ENCODE results near the gene GPR87.

Gene GPR87

GRCh38 chr3:151316267-151316991, at the start of gene GPR87:
Gene GPR87, minus strand, starts transcription at chr3:151316820. Its CDS starts 16,720 bp downstream, at chr3:151300100.
- DNase-seq: no peak

- no peak for DNase-seq
Observed at GRCh38 chr3:151362751-151363174, 46.1 kb upstream of the GPR87 start.

GRCh38 chr3:151357463-151357850, 40.8 kb upstream of the GPR87 start:
- no peak for DNase-seq

- DNase-seq: no peak
Observed at GRCh38 chr3:151356794-151357462, 40.3 kb upstream of the GPR87 start.

GRCh38 chr3:151351648-151352047, 35.0 kb upstream of the GPR87 start:
- DNase-seq: no peak

GRCh38 chr3:151351219-151351618, 34.6 kb upstream of the GPR87 start:
- DNase-seq: no peak

GRCh38 chr3:151350656-151351055, 34.0 kb upstream of the GPR87 start:
- no peak for DNase-seq

GRCh38 chr3:151347432-151347831, 30.8 kb upstream of the GPR87 start:
- no peak for DNase-seq

GRCh38 chr3:151346292-151346691, 29.7 kb upstream of the GPR87 start:
- no peak for DNase-seq

- DNase-seq: no peak
Observed at GRCh38 chr3:151345859-151346258, 29.2 kb upstream of the GPR87 start.

- no peak for DNase-seq
Observed at GRCh38 chr3:151331696-151332095, 15.1 kb upstream of the GPR87 start.

GRCh38 chr3:151330899-151331298, 14.3 kb upstream of the GPR87 start:
- DNase-seq: no peak

- no peak for DNase-seq
Observed at GRCh38 chr3:151330379-151330778, 13.8 kb upstream of the GPR87 start.

GRCh38 chr3:151329363-151329762, 12.7 kb upstream of the GPR87 start, which contains the start of gene P2RY13:
Gene P2RY13, minus strand, starts transcription at chr3:151329549. Its CDS starts 21 bp downstream, at chr3:151329528.
- no peak for DNase-seq

- peak in 1 of 3 experiments; percentile 19 for DNase-seq
Observed at GRCh38 chr3:151328298-151328995, 11.8 kb upstream of the GPR87 start.

- peak in 2 of 3 experiments; percentile 3 to 30 for DNase-seq
Observed at GRCh38 chr3:151327571-151328198, 11.1 kb upstream of the GPR87 start.

- no peak for DNase-seq
Observed at GRCh38 chr3:151322511-151322910, 5.9 kb upstream of the GPR87 start.

- DNase-seq: no peak
Observed at GRCh38 chr3:151321526-151321925, 4.9 kb upstream of the GPR87 start.

- DNase-seq: no peak
Observed at GRCh38 chr3:151320131-151320530, 3.5 kb upstream of the GPR87 start.

- no peak for DNase-seq
Observed at GRCh38 chr3:151319628-151320027, 3.0 kb upstream of the GPR87 start.

GRCh38 chr3:151318991-151319390, 2.4 kb upstream of the GPR87 start:
- peak in 1 of 3 experiments; percentile 9 for DNase-seq

GRCh38 chr3:151318313-151318712, 1.7 kb upstream of the GPR87 start:
- DNase-seq: no peak

GRCh38 chr3:151315846-151316245, 774 bp downstream of the GPR87 start:
- no peak for DNase-seq
